NT2/D1 (cell line): Measurements from ENCODE around the gene ADARB2.

Source experiments
- SUZ12 ChIP-seq: IDR thresholded peaks from 2 replicates; pipeline ENCODE4 v1.6.1; 2011; ENCODE audit not compliant: insufficient read length, insufficient read depth; ENCODE audit errors: extremely low read depth
- YY1 ChIP-seq: IDR thresholded peaks from 2 replicates; pipeline ENCODE4 v1.6.1; 2011; ENCODE audit not compliant: insufficient read length, insufficient read depth

DNA sequence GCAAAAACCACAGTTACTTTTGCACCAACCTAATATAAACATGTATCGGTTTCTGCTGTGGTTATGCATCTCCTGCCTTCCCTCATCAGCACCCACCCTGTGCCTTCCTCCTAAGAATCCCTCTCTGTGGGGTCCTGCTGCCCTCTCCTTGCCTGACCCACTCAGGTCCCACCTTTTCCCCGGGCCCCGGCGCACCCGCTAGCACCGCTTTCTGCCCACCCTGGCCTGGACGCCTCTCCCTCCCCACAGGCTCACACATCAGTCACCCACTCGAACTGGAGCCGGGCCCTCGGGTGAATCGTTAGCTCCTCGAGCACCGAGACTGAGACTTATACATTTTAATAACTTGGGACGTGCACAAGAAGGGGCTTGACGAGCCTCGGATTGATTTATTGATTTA is 110.5 kb downstream of the ADARB2 start:
- no peak for TF ChIP-seq YY1
- no peak for TF ChIP-seq SUZ12
